Psoas muscle (tissue), 8 donors: Measurements from ENCODE around the gene MID1. TPM values are rescaled to one million over a fixed set of nuclear protein-coding genes. Genes with fewer than 3 reads are reported as not detected.

Source experiments
- ATAC-seq, 4 donors: fragments of 200-7000 bp; cut with Tn5 transposase; one replicate each; pipeline ENCODE4 v1.9.1; 2020; ENCODE audit warnings: moderate library complexity in 3 of 4, mild to moderate bottlenecking in 2 of 4
- DNase-seq, 2 donors: peaks; one replicate each; pipeline ENCODE4 v3.0.0-alpha.2; 2020
- H3K27ac ChIP-seq: fragments of 200-600 bp; one replicate; pipeline ENCODE4 v1.8.0; 2022
- H3K27me3 ChIP-seq, 3 donors: fragments of 200-600 bp in 1 of 3; one replicate each; pipeline versions ENCODE4 v1.6.1 to v1.8.0; 2013 to 2022; ENCODE audit warnings: low read length in 2 of 3, mild to moderate bottlenecking in 2 of 3, moderate library complexity in 1 of 3; ENCODE audit not compliant: insufficient read depth in 3 of 3
- H3K36me3 ChIP-seq, 2 donors: fragments of 200-600 bp in 1 of 2; one replicate each; pipeline versions ENCODE4 v1.6.1 to v1.8.0; 2013 to 2022; ENCODE audit warnings: low read depth in 1 of 2, mild to moderate bottlenecking in 1 of 2, moderate library complexity in 1 of 2; ENCODE audit not compliant: insufficient read depth in 1 of 2
- H3K4me1 ChIP-seq: fragments of 200-600 bp; one replicate; pipeline ENCODE4 v1.8.0; 2022
- H3K4me3 ChIP-seq: fragments of 200-600 bp; one replicate; pipeline ENCODE4 v1.8.0; 2022; ENCODE audit warnings: mild to moderate bottlenecking
- H3K9me3 ChIP-seq: fragments of 200-600 bp; one replicate; pipeline ENCODE4 v1.8.0; 2022
- WGBS, 3 donors: extraction: QIAGEN DNeasy Blood & Tissue Kit; methylation state at CpG; one replicate each; pipeline versions ENCODE4 v1.1.6 to v1.1.7; 2013; 5-methylcytosine and 5-hydroxymethylcytosine counted together
- intact Hi-C, 2 donors: fragments of 100-400 bp; cut with DNase I; formaldehyde crosslinking; loops; one replicate each; pipeline versions ENCODE4 v1.11.0 to v1.14.2; 2022
- polyA plus RNA-seq, 3 donors: library from polyadenylated mRNA; stranded (reverse); fragments of 200-250 nt; gene quantifications; one replicate each; pipeline ENCODE4 v1.2.3, GENCODE V29; 2013
- total RNA-seq, 4 donors: library from RNA; stranded (reverse); fragmentation: NEBNext Ultra II Directional in 2 of 4; extraction: Animal tissue kit (Norgen Biotek cat#: 25700) in 2 of 4; gene quantifications; one replicate each; pipeline versions ENCODE4 v1.2.1 to v1.2.4, GENCODE V29; 2021 to 2023
- TF ChIP-seq, protein P1 (sequence below): fragments of 200-600 bp; IDR thresholded peaks from one replicate; pipeline ENCODE4 v1.8.0; 2022; ENCODE audit warnings: antibody characterized with exemption
- donor health status: healthy with polysubstance abuse.
- donor health status: DM: no; HTN: no; CAD: no; lungs with moderate emphysema.
- donor health status: Bipolar disorder and iron deficiency.
- donor health status: healthy.
- donor health status: DM: yes; HTN: yes; CAD: no.
- donor health status: DM: no; HTN: no; CAD: no.
- donor health status: DM: no; HTN: no; CAD: no.
- donor health status: DM: yes; HTN: yes; CAD: no.

The MID1 gene
- total and polyA plus RNA-seq, 7 donors: 0.28 to 1.6 (median 0.90) TPM

DNA sequence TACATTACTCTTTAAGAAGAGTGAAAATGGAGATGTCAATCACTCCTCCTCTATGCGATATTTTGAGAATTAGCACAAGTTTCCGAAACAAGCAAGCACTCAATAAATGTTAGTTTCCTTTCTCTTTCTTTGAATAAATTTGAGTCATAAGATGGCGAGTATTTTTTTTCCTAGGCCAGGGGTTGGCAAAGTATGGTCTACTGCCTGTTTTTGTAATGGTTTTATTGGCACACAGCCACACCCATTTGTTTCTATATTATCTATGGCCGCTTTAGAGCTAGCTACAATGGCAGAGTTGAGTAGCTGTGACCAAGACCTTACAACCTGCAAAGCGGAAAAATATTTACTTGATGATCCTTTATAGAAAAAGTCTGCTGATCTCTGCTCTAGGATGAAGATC lies 139.5 kb downstream of the MID1 start:
- DNase-seq (no peak), ATAC-seq (no peak)
- intact Hi-C loops: no loop called here
- Histone ChIP-seq H3K27ac (no peak overlapping the region), H3K27me3 (no peaks in the 10 kb centered on the region), H3K36me3 (no peaks in the 10 kb centered on the region), H3K9me3 (no peaks in the 10 kb centered on the region), H3K4me3 (no peak overlapping the region), H3K4me1 (no peaks in the 10 kb centered on the region)
- WGBS, 3 donors: 90 to 97% (median 93%) methylated on average over 5 of the region's 5 CpGs
- TF ChIP-seq, protein P1, sequence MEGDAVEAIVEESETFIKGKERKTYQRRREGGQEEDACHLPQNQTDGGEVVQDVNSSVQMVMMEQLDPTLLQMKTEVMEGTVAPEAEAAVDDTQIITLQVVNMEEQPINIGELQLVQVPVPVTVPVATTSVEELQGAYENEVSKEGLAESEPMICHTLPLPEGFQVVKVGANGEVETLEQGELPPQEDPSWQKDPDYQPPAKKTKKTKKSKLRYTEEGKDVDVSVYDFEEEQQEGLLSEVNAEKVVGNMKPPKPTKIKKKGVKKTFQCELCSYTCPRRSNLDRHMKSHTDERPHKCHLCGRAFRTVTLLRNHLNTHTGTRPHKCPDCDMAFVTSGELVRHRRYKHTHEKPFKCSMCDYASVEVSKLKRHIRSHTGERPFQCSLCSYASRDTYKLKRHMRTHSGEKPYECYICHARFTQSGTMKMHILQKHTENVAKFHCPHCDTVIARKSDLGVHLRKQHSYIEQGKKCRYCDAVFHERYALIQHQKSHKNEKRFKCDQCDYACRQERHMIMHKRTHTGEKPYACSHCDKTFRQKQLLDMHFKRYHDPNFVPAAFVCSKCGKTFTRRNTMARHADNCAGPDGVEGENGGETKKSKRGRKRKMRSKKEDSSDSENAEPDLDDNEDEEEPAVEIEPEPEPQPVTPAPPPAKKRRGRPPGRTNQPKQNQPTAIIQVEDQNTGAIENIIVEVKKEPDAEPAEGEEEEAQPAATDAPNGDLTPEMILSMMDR: no peak

DNA sequence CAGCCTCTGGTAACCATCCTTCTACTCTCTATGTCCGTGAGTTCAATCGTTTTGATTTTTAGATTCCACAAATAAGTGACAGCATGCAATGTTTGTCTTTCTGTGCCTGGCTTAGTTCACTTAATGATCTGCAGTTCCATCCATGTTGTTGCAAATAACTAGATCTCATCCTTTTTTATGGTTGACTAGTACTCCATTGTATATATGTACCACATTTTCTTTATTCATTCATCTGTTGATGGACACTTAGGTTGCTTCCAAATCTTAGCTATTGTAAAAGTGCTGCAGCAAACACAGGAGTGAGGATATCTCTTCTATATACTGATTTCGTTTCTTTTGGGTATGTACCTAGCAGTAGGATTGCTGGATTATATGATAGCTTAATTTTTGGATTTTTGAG lies 140.9 kb downstream of the MID1 start:
- WGBS, 3 donors: 75 to 100% (median 95%) methylated on average over 3 of the region's 3 CpGs
- DNase-seq (no peak), ATAC-seq (no peak)
- H3K4me3 ChIP-seq: no peak overlapping the region
- H3K9me3 ChIP-seq: no peaks in the 10 kb centered on the region
- intact Hi-C loops: no loop called here
- H3K27ac ChIP-seq: no peak overlapping the region
- no peaks in the 10 kb centered on the region for H3K4me1 ChIP-seq
- TF ChIP-seq, protein P1: no peak
- no peaks in the 10 kb centered on the region for H3K36me3 ChIP-seq
- H3K27me3 ChIP-seq: no peaks in the 10 kb centered on the region

DNA sequence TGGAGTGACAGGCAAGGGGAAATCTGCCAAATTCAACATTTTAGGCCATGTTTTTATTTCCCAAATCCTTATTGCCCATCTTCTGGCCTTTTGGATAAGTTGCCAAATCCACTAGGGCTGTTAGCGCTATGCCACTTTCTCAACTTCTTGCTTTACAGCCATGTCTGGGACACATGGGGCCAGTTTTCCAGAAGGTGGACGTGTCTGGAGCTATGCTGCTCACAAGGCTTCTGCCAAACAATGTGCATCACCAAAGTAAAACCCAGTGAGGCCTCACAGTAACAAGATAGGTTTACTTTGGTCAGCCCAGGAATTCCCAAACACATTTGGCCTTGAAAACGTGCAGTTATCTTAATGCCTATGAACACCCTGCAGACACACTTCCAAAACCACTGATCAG lies 142.9 kb downstream of the MID1 start:
- intact Hi-C loops: no loop called here
- no peaks in the 10 kb centered on the region for H3K4me1 ChIP-seq

DNA sequence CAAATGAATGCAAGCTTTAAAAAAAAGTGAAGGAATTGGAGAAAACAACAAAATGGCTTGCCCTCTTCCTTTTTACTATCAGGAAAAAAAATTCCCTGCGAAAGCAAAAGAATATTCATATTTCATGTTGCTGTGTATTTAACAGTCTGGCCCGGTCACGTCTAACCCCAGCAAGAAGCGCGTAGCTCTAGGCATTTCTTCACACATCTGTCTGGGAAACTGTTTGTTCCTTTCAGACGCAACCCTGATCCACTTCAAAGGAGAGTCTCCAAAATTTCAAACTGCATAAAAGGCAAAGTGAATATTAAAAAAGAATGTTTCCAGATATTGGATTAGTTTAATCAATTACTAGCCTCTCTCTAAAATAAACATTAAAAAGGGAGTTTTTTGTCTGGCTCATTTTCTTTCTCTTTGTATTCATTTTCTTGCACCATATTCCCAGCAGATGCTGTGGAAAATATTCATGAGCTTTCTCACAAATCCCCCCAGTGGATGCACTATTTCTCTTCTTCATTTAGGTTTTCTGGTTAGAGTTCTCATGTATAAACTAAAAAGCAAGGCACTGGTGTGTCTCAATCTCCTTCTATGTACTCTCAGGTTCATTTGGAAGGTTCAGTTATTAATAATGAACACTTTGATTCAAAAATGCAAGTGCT lies 145.3 kb downstream of the MID1 start:
- no peaks in the 10 kb centered on the region for H3K36me3 ChIP-seq
- no peaks in the 10 kb centered on the region for H3K27me3 ChIP-seq
- TF ChIP-seq, protein P1: no peak
- ATAC-seq (no peak), DNase-seq (no peak)
- intact Hi-C loops: no loop called here
- H3K4me1 ChIP-seq: no peaks in the 10 kb centered on the region
- H3K27ac ChIP-seq: no peak overlapping the region
- H3K9me3 ChIP-seq: no peaks in the 10 kb centered on the region
- 57 to 83% (median 73%) methylated on average over 6 of the region's 6 CpGs for WGBS, 3 donors
- H3K4me3 ChIP-seq: no peak overlapping the region

More for the DNA sequence above, 142.9 kb downstream of the MID1 start:
- no peaks in the 10 kb centered on the region for H3K9me3 ChIP-seq
- H3K27me3 ChIP-seq: no peaks in the 10 kb centered on the region
- DNase-seq: no peak
- no peak for ATAC-seq
- WGBS, 3 donors: 55 to 73% (median 68%) methylated on average over 3 of the region's 3 CpGs
- TF ChIP-seq, protein P1: no peak
- H3K4me3 ChIP-seq: no peak overlapping the region
- no peaks in the 10 kb centered on the region for H3K36me3 ChIP-seq
- H3K27ac ChIP-seq: no peak overlapping the region

DNA sequence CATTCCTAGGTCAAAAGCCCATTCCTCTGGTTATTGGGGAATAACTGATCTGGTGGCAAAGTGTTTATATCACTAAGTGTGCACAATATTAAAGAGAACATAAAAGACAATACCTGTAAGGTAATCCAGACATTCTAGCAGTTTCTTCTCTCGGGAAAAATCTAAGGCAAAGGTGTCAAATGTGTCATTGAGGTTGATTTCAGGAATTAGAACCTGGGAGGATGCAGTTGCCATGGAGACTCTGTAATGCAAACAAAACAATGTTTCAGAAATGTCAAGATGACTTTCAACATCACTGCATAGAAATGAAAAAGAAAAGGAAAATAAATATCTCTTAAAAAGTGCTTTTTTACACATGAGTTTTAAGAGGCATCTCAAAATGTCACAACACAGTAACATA lies 145.9 kb downstream of the MID1 start:
- intact Hi-C loops: no loop called here
- Histone ChIP-seq H3K27me3 (no peaks in the 10 kb centered on the region), H3K4me3 (no peak overlapping the region), H3K9me3 (no peaks in the 10 kb centered on the region), H3K4me1 (no peaks in the 10 kb centered on the region), H3K27ac (no peak overlapping the region), H3K36me3 (no peaks in the 10 kb centered on the region)
- no peak for ATAC-seq
- 52 to 79% (median 59%) methylated on average over 1 of the region's 1 CpG for WGBS, 3 donors
- no peak for DNase-seq
- TF ChIP-seq, protein P1: no peak
